ENCODE data around the gene FAM25C.
"Not testable (repeated sequence)": the region's sequence is repeated elsewhere in the genome, so short reads cannot be mapped to it uniquely, and the experiment has no call there.

The FAM25C gene

GRCh38 chr10:47959677-47960076, 39.9 kb downstream of the FAM25C start:
- DNase-seq (ENCODE audit: low read depth in 3 of 3): not testable (repeated sequence)

DNA sequence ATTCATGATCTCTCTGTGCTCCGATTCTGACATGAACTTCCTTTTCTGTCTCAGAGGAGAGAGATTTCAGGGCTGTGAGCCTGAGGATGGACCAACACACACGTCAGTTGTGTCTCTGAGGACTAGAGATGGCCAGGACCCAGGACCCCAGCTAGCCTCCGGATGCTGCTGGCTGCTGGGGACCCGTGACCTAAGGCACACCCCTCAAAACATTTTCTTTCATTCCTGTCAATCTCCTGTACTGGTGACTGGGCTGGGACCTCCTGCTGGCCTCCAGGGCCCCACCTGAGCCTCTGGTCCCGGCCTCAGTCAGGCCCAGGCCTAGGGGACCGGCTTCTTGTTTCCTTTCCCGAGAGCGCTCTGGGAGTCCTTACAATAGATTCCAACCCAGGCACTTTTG, 42.4 kb downstream of the FAM25C start:
- not testable (repeated sequence) for DNase-seq (ENCODE audit: low read depth in 3 of 3)

- not testable (repeated sequence) for DNase-seq (ENCODE audit: low read depth in 3 of 3)
Measured at GRCh38 chr10:47947424-47947823, 52.2 kb downstream of the FAM25C start.

Data from stimulated activated CD4-positive, alpha-beta T cell treated with anti-CD3 and anti-CD28 coated beads, TNF-alpha, amount 100 ng/mL, for 24 hours (primary cell).